HepG2 (cell line): ENCODE data around the gene PRR12. TPM values are rescaled to one million over a fixed set of nuclear protein-coding genes. Genes with fewer than 3 reads are reported as not detected.
A peak's percentile ranks its signal among the peaks of the same experiment; 100 is the strongest.

Experiments
- FOXA1 ChIP-seq, 2 experiments: fragments of 450-650 bp in 1 of 2; sonication (generic) in 1 of 2; formaldehyde crosslinking in 1 of 2; IDR thresholded peaks; 2 replicates each; pipeline versions ENCODE4 v1.4.0 to v1.6.1; 2016 to 2020; ENCODE audit warnings: missing genetic modification reagents in 1 of 2
- FOXJ3 ChIP-seq: sonication (generic); formaldehyde crosslinking; IDR thresholded peaks from 2 replicates; pipeline ENCODE4 v1.4.0; 2020; ENCODE audit warnings: missing genetic modification reagents, mild to moderate bottlenecking, borderline replicate concordance
- HOXA9 ChIP-seq: sonication (generic); formaldehyde crosslinking; IDR thresholded peaks from 2 replicates; pipeline ENCODE4 v1.8.1; 2022; ENCODE audit warnings: missing genetic modification reagents, mild to moderate bottlenecking, moderate library complexity, borderline replicate concordance
- RBAK ChIP-seq: sonication (generic); formaldehyde crosslinking; IDR thresholded peaks from 2 replicates; pipeline ENCODE4 v1.5.1; 2020; ENCODE audit warnings: mild to moderate bottlenecking, missing genetic modification reagents
- SRF ChIP-seq: IDR thresholded peaks from 2 replicates; pipeline ENCODE4 v1.6.1; 2011; ENCODE audit warnings: mild to moderate bottlenecking, low read depth, low read length, moderate library complexity
- SRSF4 ChIP-seq: fragments of 200-400 bp; formaldehyde crosslinking; IDR thresholded peaks from one replicate; pipeline ENCODE4 v1.6.1; 2018; ENCODE audit warnings: mild to moderate bottlenecking, low read depth, low read length, moderate library complexity; ENCODE audit not compliant: poor library complexity, severe bottlenecking
- ZFP41 ChIP-seq: sonication (generic); formaldehyde crosslinking; IDR thresholded peaks from 2 replicates; pipeline ENCODE4 v1.4.0; 2020; ENCODE audit warnings: mild to moderate bottlenecking, missing genetic modification reagents, borderline replicate concordance
- ZNF354B ChIP-seq: sonication (generic); formaldehyde crosslinking; IDR thresholded peaks from 2 replicates; pipeline ENCODE4 v1.8.0; 2022; ENCODE audit warnings: mild to moderate bottlenecking, missing genetic modification reagents
- ZNF484 ChIP-seq: sonication (generic); formaldehyde crosslinking; IDR thresholded peaks from 2 replicates; pipeline ENCODE4 v1.5.1; 2020; ENCODE audit warnings: mild to moderate bottlenecking, low read depth, missing genetic modification reagents, borderline replicate concordance
- ZNF782 ChIP-seq: sonication (generic); formaldehyde crosslinking; IDR thresholded peaks from 2 replicates; pipeline ENCODE4 v1.4.0; 2020; ENCODE audit warnings: missing genetic modification reagents, mild to moderate bottlenecking, borderline replicate concordance
- ZNF800 ChIP-seq: sonication (generic); formaldehyde crosslinking; IDR thresholded peaks from 2 replicates; pipeline ENCODE4 v1.4.0; 2020; ENCODE audit warnings: missing genetic modification reagents
- ZNF891 ChIP-seq: sonication (generic); formaldehyde crosslinking; IDR thresholded peaks from 2 replicates; pipeline ENCODE4 v1.5.0; 2020; ENCODE audit warnings: mild to moderate bottlenecking, missing genetic modification reagents
- ZSCAN25 ChIP-seq: sonication (generic); formaldehyde crosslinking; IDR thresholded peaks from 2 replicates; pipeline ENCODE4 v1.8.0; 2022; ENCODE audit warnings: mild to moderate bottlenecking, missing genetic modification reagents
- polyA plus RNA-seq, 8 experiments: library from polyadenylated mRNA; depleted of rRNA in 3 of 8; stranded (reverse) in 7 of 8; unstranded in 1 of 8; fragments of >200 nt; fragmentation: Illumina TruSeq in 4 of 8; extraction: Trizol in 4 of 8; gene quantifications; 2 replicates each; pipeline versions ENCODE4 v1.2.1 to v1.2.3, GENCODE V29; 2011 to 2016; ENCODE audit warnings: low read depth in 4 of 8, missing spikeins in 1 of 8, mixed read lengths in 1 of 8; ENCODE audit not compliant: insufficient read depth in 1 of 8
- total RNA-seq, 5 experiments: library from RNA; depleted of rRNA; stranded (reverse); fragments of >200 nt; fragmentation: Illumina TruSeq; extraction: Trizol; gene quantifications; 2 replicates each; pipeline ENCODE4 v1.2.3, GENCODE V29; 2016; ENCODE audit warnings: low read depth in 1 of 5
- TF ChIP-seq, protein P1 (sequence below): sonication (generic); formaldehyde crosslinking; IDR thresholded peaks from 2 replicates; pipeline ENCODE4 v1.9.0; 2022; ENCODE audit warnings: low read depth, missing genetic modification reagents

Gene PRR12
- total and polyA plus RNA-seq, 2 of the 13 experiments (the other 11 are each of a cell fraction or from before 2014, with no cell fraction given) = 0.62 to 1.5 TPM

DNA sequence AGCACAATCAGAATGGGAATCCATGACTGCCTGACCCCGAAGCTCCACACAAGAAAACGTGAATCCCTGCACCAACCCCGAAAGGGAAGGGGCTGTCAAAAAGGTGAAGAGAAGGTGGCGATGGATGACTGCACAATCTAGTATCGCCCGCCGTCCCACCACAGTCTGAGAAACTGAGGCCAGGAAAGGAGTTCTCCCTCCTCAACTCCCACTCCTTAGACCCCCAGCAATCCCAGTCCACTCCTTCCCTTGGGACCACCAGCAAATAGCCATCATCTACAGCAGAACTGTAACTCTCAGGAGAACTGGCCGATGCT lies 11.1 kb upstream of the PRR12 start (continued):
- TF ChIP-seq, protein P1, sequence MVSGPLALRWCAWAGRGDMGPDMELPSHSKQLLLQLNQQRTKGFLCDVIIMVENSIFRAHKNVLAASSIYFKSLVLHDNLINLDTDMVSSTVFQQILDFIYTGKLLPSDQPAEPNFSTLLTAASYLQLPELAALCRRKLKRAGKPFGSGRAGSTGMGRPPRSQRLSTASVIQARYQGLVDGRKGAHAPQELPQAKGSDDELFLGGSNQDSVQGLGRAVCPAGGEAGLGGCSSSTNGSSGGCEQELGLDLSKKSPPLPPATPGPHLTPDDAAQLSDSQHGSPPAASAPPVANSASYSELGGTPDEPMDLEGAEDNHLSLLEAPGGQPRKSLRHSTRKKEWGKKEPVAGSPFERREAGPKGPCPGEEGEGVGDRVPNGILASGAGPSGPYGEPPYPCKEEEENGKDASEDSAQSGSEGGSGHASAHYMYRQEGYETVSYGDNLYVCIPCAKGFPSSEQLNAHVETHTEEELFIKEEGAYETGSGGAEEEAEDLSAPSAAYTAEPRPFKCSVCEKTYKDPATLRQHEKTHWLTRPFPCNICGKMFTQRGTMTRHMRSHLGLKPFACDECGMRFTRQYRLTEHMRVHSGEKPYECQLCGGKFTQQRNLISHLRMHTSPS (CRISPR knock-in tag) = peak; percentile 22; the same call in 1 of the 2 replicates
- no peak for TF ChIP-seq ZFP41 (CRISPR knock-in tag)
- no peak for TF ChIP-seq ZNF800 (CRISPR knock-in tag)
- TF ChIP-seq FOXA1 (IDR thresholded peaks at IDR 0.05) = no peak
- no peak for TF ChIP-seq FOXA1 (CRISPR knock-in tag; IDR thresholded peaks at IDR 0.05)
- no peak for TF ChIP-seq ZNF484 (CRISPR knock-in tag)
- TF ChIP-seq HOXA9 (CRISPR knock-in tag) = no peak
- TF ChIP-seq FOXJ3 (CRISPR knock-in tag) = no peak
- no peak for TF ChIP-seq SRSF4
- 0 out of 2 replicates have a peak, but pooled peaks have one; percentile 81 for TF ChIP-seq ZNF891
- no peak for TF ChIP-seq ZNF782 (CRISPR knock-in tag)
- TF ChIP-seq ZSCAN25 (CRISPR knock-in tag) = no peak
- 0 out of 2 replicates have a peak, but pooled peaks have one; percentile 21 for TF ChIP-seq RBAK (CRISPR knock-in tag)
- no peak for TF ChIP-seq SRF
- TF ChIP-seq ZNF354B = peak; percentile 25; the same call in 1 of the 2 replicates
